HTERT RPE-1 (cell line): ENCODE measurements around the gene GIPC2.
"Not testable (repeated sequence)": the region's sequence is repeated elsewhere in the genome, so short reads cannot be mapped to it uniquely, and the experiment has no call there.

Experiments used
- in situ Hi-C: fragments of 300-500 bp; cut with MboI; formaldehyde crosslinking; loops from 4 replicates; pipeline ENCODE4 v1.14.3; 2020; ENCODE audit warnings: low sequenced_read_pairs

Gene GIPC2, protein sequence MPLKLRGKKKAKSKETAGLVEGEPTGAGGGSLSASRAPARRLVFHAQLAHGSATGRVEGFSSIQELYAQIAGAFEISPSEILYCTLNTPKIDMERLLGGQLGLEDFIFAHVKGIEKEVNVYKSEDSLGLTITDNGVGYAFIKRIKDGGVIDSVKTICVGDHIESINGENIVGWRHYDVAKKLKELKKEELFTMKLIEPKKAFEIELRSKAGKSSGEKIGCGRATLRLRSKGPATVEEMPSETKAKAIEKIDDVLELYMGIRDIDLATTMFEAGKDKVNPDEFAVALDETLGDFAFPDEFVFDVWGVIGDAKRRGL

DNA sequence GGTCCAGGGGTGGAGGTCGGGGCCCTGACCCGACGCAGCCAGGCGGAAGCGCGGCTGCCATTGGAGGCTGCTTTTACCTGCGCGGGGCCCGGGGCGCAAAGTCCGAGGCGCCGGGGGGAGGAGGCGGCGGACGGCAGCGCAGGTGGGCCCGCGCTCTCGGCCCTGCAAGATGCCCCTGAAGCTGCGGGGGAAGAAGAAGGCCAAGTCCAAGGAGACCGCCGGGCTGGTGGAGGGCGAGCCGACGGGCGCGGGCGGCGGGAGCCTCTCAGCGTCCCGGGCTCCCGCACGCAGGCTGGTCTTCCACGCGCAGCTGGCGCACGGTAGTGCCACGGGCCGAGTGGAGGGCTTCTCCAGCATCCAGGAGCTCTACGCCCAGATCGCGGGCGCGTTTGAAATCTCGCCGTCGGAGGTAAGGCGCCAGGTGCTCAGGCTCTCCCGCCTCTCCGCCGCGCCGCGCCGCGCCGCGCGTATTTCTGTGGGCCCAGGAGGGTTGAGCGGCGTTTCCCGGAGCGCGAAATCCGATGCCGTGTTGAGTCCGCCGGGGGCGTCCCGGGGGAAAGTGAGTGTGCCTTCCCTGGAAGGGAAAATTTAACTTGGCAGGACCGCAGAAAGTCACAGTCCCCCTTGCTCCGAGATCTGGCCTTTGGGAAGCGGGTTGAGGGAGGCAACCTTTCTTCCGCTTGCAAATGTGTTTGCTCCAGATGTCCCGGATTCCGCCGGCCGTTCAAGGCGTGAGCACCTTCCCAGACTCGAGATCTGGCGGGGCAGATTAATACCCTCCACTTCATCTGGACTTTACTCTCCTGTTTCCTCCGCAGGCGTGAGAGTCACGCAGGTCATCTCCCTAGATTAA lies at the start of gene GIPC2:
GIPC2 (plus strand) TSS at position 41 of the 853 bp plus-strand sequence; CDS start at position 170, 129 bp downstream.
- in situ Hi-C loops = no loop called here

DNA sequence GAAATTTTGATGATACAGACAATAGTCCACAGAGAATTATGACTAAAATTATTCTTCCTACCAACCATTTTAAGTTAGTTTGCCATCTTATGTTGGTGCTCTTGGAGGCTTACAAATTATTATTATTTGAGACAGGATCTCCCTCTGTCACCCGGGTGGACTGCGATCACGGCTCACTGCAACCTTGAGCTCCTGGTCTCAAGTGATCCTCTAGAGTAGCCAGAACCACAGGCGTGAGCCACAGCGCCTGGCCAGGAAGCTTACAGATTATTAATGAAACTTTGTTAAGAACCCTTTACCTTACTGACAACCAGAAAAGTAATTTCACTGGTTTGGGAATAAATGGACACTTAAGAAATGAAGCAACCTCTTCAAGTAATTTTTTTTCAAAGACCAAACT lies 49.0 kb upstream of the GIPC2 start:
- in situ Hi-C loops = no loop called here

DNA sequence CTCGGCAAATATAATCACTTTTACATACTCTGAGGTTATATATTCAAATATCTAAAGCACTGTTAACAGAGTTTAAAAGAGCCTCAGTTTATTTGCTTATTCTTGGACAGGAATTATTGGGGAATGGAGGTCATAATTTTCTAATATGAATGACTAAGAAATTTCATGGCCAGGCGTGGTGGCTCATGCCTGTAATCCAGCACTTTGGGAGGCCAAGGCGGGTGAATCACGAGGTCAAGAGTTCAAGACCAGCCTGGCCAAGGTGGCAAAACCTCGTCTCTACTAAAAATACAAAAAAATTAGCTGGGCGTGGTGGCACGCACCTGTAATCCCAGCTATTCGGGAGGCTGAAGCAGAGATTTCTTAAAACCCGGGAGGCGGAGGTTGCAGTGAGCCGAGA lies 45.2 kb upstream of the GIPC2 start:
- in situ Hi-C loops = not testable (repeated sequence)

DNA sequence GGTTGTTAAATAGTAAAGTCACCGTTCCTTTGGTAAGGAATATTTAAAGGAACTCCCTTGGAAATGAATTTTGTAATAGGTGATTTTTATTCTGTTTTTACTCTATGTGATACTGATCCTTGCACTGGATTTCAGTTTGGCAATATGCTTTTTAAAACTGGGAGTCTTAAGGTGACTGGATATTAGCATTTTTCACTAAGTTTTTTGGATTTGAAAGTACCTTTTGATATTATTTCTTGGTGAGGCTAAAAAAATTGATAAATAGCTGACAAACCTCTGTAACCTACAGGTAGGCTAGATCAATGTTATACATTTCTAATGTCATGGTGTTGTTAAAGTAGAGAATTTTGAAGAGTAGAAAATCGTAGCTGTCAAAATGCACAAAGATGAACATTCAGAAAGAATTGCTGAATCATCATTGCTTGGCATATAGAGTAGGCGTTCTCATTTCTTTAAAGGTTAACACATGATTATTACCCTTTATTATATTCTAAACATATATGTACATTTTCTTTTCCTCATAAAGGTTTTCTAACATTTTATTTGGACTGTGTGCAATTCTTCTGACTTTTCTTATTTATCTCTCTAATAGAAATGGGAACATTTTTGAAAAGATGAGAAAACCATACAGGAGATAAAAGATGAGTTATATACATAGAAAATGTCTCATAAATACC lies 42.6 kb upstream of the GIPC2 start:
- in situ Hi-C loops = no loop called here

DNA sequence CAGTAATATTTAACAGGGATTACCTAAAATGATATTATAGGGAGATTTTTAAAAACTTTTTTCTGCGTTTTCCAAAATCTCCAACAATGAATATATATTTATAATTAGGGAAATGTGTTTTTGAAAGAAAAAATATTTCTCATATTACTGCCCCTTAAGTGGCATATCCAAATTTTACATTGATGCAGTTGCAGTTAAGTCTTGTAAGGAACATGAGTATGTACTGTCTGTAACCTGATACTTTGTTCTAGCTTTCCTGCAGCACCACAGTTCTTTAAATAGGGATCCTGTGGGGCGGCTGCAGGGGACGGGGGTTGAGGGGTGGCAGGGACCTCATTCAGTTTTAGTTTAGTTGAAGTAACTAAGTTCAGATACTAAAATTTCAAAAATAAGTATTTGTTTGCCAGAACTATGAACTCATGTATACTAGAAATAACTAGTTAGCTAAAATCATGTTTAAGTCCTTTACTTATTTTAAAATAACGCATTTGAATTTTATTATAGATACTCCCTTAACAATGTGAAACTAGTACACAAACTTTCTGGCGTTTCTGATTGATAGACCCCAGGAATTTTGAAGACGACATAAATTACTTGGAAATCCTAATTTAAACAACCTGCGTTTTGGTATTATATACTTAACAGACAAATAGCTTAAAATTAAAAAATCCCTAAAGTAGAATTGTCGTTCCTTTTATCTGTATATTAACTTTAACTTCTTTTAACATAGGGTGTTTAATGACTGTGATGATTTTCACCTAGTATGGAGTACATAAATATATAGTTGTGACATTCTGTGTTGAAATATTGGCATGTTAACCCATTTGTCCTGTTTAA lies 41.7 kb upstream of the GIPC2 start:
- in situ Hi-C loops = no loop called here

DNA sequence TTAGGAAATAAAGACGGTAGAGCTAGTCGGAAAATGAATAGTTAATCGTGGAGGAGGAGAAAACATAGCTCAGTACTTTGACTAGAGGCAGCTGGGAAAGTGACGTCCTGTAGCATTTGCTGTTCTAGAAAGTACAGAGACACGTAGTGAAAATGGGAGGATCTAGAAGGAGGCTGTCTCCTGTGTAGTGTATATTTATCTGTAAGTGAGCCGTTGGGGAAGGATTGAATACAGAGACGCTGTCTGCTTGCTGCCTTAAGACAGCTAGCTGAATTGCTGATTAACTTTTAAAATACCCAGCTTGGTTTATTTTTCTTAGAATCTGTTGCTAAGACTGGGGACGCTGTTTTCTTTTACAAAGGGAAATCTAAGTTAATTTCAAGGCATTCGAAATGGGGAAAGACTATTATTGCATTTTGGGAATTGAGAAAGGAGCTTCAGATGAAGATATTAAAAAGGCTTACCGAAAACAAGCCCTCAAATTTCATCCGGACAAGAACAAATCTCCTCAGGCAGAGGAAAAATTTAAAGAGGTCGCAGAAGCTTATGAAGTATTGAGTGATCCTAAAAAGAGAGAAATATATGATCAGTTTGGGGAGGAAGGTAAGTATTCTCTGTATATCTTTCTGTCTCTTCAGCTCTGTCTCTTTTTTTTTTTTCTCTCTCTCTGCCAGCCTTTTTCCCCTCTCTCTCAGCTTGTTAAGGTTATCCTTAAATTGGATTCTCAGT lies 40.9 kb upstream of the GIPC2 start, which contains the start of gene DNAJB4:
DNAJB4 (plus strand) TSS at position 221 of the 729 bp plus-strand sequence; CDS start at position 393, 172 bp downstream.
- in situ Hi-C loops = no loop called here

DNA sequence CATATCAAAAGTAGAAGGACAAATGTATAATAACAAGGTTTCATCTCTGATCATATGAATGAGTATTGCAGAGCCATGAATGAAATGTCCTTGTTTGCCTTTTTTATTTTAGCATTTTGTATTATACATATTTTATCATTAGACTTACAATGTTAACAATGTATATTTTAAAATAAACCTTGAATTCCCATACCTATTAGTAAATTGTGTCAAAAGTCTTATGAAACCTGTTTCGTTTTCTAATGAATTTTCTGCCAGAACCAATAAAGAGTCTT lies 40.4 kb upstream of the GIPC2 start:
- in situ Hi-C loops = no loop called here

DNA sequence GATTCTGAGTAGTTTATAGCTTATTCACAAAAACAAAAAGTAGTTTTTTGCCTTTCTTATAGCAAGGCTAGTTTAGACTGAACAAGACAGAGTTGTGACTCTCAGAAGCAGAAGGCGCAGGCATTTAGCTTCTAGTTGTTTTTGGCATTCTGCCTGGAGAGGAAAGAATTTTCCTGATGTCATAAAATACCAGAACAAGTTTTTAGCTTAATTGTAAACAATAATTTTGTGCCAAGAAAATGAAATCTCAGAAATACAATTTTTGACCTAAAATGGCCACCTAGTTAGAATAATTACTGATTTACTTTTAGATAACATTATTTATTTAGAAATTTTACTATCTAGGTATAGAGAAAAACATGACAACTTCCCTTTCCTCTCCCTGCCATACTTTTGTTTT lies 40.0 kb upstream of the GIPC2 start:
- in situ Hi-C loops = no loop called here

DNA sequence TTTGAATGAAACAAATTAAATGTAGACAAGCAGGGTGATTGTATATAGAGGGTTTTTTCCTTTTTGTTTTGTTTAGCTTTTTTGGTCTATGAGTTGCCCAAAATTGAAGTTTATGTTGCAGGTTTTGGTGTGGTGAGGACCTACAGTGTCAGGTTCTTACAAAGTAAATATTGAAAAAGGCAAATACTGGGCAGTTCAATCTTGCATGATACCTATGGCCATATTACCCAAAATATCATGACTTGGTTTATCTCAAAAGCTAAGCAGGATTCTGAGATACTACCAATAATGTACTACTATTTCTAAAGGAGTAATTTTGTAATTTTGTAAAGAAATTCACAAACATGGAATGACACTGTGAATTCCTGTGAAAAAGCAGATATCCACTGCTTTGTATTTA lies 39.2 kb upstream of the GIPC2 start:
- in situ Hi-C loops = no loop called here

DNA sequence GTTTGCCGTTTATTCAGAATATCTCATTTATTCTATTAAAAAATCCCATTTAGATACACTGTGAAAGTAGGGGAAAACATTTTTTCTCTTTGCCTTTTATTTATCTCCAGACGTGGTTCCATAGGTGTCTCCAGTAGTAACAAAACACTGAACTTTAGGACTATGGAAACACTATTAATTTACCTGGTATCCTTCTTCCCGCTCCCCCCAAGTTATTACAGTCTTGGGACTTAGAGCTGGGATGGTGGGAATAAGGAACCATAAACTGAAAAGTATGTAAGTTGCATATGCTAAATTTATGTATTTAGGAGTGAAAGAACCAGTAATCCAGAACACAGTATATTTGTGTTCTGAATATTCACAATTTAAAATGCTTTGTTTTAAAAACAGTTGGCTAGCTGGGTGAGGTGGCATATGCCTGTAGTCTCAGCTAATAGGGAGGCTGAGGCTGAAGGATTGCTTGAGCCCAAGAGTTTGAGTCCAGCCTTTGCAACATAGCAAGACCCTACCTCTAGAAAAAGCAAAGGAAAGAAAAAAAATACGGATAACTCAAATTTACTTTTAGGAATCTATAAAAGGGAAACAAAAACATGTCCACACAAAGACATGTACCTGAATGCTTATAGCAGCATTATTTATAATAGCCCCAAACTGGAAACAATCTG lies 38.0 kb upstream of the GIPC2 start:
- in situ Hi-C loops = no loop called here

DNA sequence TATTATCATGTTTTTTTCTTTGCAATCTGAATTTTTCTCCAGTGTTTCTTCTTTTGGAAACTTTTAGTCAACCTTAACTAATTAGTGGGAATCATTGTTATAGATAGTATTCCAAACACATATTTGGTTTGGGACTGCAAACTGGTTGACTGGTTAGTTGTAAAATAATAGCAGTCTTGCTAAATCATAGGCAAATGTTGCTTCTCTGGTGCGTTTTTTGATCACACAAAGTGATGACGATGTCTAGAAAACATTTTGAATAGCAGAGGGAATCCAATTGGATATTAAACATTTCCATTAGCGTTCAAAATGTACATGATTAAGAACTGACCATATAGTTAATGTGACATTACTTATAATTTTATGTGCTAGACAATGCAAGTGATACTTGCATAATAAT lies 36.5 kb upstream of the GIPC2 start:
- in situ Hi-C loops = no loop called here

DNA sequence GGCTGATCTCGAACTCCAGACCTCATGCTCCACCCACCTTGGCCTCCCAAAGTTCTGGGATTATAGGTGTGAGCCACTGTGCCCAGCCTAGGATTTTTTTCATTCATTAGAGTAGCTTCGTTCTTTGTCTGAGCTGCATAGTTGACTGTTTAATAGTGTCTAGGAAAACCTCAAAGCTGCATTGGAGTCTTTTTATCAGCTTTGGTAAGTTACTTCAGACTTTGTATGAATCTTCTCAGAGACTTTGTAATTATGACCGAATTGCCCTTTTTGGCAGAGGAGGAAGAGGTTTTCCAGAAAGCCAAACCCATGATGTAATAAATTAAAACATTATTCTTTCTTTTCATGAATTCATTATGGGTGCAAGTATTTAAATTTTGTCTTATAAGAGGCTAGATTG lies 35.9 kb upstream of the GIPC2 start:
- in situ Hi-C loops = no loop called here

DNA sequence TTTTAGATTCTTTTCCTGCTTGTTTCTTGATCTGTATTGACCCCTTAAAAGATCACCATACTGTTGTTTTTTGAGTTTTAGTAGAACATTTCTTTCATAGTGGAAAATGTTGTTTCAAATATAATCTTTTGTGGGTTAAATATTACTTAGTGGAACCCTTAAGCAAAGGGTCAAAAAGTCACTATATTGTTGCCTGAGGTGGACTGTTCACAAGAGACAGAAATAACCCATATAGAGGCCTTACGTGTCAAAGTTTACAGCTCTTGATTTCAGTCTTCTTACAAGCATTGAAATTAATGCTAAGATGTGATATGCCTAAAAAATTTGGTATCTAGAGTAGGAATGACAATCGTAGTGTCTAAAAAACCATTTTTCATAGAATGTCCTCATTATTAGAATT lies 34.7 kb upstream of the GIPC2 start:
- in situ Hi-C loops = no loop called here

DNA sequence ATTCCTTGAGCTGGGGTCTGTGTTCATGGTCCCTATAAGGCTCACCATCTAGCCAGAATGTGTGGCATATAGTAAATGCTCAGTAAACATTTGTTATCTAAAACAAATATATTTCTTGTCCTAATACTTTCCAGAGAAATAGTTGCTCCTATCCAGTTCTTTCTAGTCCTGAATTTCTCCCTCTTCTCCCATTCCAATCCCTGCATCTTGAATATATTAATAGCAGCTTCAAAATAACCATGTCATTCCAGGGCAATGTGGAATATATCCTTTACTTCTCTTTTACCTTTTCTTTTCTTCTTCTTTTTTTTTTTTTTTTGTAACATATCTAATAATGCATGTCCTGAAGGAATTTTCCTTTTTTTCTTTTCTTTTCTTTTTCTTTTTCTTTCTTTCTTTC lies 30.6 kb upstream of the GIPC2 start:
- in situ Hi-C loops = no loop called here

DNA sequence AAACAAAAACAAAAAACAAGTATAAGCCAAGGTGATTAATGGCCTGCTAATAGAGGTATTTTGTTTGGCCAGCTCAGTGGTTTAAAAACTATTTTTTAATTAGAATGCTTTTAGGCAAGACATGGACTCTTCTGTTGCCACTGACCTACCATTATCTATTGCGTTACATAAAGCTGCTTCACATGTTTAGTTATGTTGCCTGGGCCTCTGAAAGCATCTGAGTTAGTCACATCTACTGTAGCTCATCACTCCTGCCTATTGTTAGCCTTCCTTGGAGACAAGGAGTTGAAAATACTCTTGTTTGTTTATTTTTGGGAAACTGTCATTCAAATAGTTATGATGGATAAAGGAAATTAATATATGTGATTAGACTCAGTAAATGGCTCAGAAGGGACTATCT lies 26.7 kb upstream of the GIPC2 start:
- in situ Hi-C loops = no loop called here

DNA sequence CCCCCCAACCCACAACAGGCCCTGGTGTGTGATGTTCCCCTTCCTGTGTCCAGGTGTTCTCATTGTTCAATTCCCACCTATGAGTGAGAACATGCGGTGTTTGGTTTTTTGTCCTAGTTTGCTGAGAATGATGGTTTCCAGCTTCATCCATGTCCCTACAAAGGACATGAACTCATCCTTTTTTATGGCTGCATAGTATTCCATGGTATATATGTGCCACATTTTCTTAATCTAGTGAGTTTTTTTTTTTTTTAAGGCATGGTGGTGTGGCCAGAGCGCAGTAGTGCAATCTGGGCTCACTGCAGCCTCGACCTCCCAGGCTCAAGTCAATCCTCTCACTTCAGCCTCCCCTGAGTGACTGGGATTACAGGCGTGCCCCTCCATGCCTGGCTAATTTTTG lies 24.6 kb upstream of the GIPC2 start:
- in situ Hi-C loops = not testable (repeated sequence)

DNA sequence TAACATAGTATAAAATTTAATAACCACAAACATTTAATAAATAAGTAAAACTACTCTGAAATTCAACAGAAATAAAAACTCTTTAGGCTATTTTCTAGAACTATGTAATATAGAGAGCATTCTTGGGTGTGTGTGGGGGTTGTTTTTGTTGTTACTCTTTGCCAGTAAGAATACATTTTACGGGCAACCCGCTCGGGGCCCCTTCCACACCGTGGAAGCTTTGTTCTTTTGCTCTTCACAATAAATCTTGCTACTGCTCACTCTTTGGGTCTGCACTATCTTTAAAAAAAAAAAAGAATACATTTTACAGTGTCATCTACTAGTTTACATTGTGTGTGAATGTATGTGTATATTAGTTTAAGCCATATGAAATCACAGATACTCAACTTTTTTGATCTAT lies 16.0 kb upstream of the GIPC2 start:
- in situ Hi-C loops = no loop called here

DNA sequence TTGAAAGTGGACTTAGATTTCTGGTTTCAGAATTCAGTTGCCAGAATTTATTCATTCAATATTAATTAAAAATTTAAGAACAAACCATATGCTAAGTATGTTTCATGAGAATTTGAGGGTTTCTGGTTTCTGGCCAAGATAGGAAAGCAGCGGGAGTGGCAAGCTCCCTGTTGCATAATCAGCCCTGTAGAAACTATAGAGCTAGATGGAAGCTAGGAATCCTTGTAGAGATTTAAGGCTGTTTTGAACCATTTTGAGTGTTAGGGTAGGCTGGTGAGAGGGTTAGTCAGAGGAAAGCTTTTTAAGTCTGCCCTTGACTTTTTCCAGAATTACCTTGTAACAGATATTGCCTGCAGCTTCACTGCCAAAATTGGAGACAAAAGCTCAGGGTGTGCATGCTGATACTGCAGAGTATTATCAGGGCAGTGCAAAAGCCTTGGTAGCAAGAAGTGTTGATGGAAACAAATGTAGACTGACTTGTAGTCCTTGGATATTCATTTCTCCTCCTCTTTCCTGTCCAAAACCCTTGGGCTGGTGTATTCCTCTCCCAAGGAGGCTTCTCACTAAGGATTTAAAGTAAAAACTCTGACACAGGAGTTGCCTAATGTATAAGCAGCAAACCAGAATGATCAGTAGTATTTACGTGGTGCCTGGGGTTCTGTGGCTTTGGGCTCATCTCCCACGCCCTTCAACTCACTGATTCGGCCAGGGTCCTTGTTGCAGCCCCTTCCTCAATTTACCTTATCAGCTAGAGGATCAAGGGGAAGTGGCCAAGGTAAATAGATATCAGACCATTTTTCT lies 12.6 kb upstream of the GIPC2 start:
- in situ Hi-C loops = no loop called here

DNA sequence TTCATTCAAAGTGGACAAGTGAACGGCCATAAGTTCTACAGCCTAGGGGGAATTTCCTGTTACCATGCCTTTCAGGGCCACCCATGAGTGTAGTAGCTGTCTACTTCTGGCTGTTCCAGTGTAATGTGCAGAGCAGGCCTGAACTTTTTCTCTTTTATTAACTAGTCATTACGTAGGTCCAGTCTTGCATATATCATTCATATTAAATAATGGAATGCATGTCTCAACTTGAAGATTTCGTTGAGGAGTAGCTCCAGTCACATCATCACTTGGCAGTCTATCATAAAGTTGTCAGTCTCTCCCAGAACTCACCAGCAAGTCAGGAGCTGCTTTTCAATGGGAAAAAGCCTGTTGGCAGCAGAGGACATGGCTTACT lies 12.0 kb upstream of the GIPC2 start:
- in situ Hi-C loops = no loop called here
